HepG2 (cell line): ENCODE measurements around the gene PUS3. TPM values are rescaled to one million over a fixed set of nuclear protein-coding genes. Genes with fewer than 3 reads are reported as not detected.

Experiments used
- ATRX ChIP-seq: sonication (generic); formaldehyde crosslinking; IDR thresholded peaks from 2 replicates; pipeline ENCODE4 v1.4.0; 2020; ENCODE audit warnings: missing genetic modification reagents, borderline replicate concordance
- CHD4 ChIP-seq: fragments of 200-600 bp; sonication (generic); IDR thresholded peaks from 2 replicates; pipeline ENCODE4 v1.7.0; 2017; ENCODE audit warnings: mild to moderate bottlenecking, low read length, borderline replicate concordance
- CREM ChIP-seq, 2 experiments: sonication (generic) in 1 of 2; formaldehyde crosslinking in 1 of 2; IDR thresholded peaks; 2 replicates each; pipeline versions ENCODE4 v1.4.0 to v1.6.1; 2016 to 2020; ENCODE audit warnings: antibody characterized with exemption in 1 of 2, mild to moderate bottlenecking in 1 of 2, missing genetic modification reagents in 1 of 2
- DMAP1 ChIP-seq: IDR thresholded peaks from 2 replicates; pipeline ENCODE4 v1.6.1; 2016
- HDAC1 ChIP-seq: sonication (generic); formaldehyde crosslinking; IDR thresholded peaks from 2 replicates; pipeline ENCODE4 v1.5.1; 2020; ENCODE audit warnings: mild to moderate bottlenecking, missing genetic modification reagents
- ISX ChIP-seq: sonication (generic); formaldehyde crosslinking; conservative IDR thresholded peaks from 2 replicates; pipeline ENCODE4 v1.5.0; 2020; ENCODE audit warnings: missing genetic modification reagents
- MXD1 ChIP-seq: sonication (generic); formaldehyde crosslinking; IDR thresholded peaks from 2 replicates; pipeline ENCODE4 v1.4.0; 2020; ENCODE audit warnings: mild to moderate bottlenecking, missing genetic modification reagents
- POLR2A ChIP-seq, 2 experiments: IDR thresholded peaks; 2 replicates each; pipeline ENCODE4 v1.6.1; 2011; ENCODE audit warnings: low read depth in 2 of 2, low read length in 2 of 2, mild to moderate bottlenecking in 1 of 2, moderate library complexity in 1 of 2; ENCODE audit not compliant: insufficient read depth in 1 of 2
- RFXAP ChIP-seq: sonication (generic); formaldehyde crosslinking; IDR thresholded peaks from 2 replicates; pipeline ENCODE4 v1.4.0; 2020; ENCODE audit warnings: missing genetic modification reagents, borderline replicate concordance
- WIZ ChIP-seq: sonication (generic); formaldehyde crosslinking; IDR thresholded peaks from 2 replicates; pipeline ENCODE4 v1.5.1; 2020; ENCODE audit warnings: mild to moderate bottlenecking, missing genetic modification reagents
- XRCC5 ChIP-seq: fragments of 200-400 bp; formaldehyde crosslinking; optimal IDR thresholded peaks from 2 replicates; pipeline ENCODE3; 2017; ENCODE audit warnings: mild to moderate bottlenecking, low read length
- ZBTB21 ChIP-seq: sonication (generic); formaldehyde crosslinking; IDR thresholded peaks from 2 replicates; pipeline ENCODE4 v1.4.0; 2020; ENCODE audit warnings: missing genetic modification reagents
- ZFP36 ChIP-seq: fragments of 150-350 bp; IDR thresholded peaks from 2 replicates; pipeline ENCODE4 v1.6.1; 2018; ENCODE audit warnings: borderline replicate concordance, low read length, low read depth; ENCODE audit not compliant: partially characterized antibody
- ZMAT3 ChIP-seq: sonication (generic); formaldehyde crosslinking; conservative IDR thresholded peaks from 2 replicates; pipeline ENCODE4 v1.7.0; 2021; ENCODE audit warnings: missing genetic modification reagents
- ZNF17 ChIP-seq: sonication (generic); formaldehyde crosslinking; IDR thresholded peaks from 2 replicates; pipeline ENCODE4 v1.5.0; 2020; ENCODE audit warnings: mild to moderate bottlenecking, missing genetic modification reagents
- ZNF503 ChIP-seq: sonication (generic); formaldehyde crosslinking; IDR thresholded peaks from 2 replicates; pipeline ENCODE4 v1.4.0; 2020; ENCODE audit warnings: missing genetic modification reagents
- ZNF768 ChIP-seq: sonication (generic); formaldehyde crosslinking; IDR thresholded peaks from 2 replicates; pipeline ENCODE4 v1.4.0; 2020; ENCODE audit warnings: missing genetic modification reagents
- polyA plus RNA-seq, 8 experiments: library from polyadenylated mRNA; depleted of rRNA in 3 of 8; stranded (reverse) in 7 of 8; unstranded in 1 of 8; fragments of >200 nt; fragmentation: Illumina TruSeq in 4 of 8; extraction: Trizol in 4 of 8; gene quantifications; 2 replicates each; pipeline versions ENCODE4 v1.2.1 to v1.2.3, GENCODE V29; 2011 to 2016; ENCODE audit warnings: low read depth in 4 of 8, missing spikeins in 1 of 8, mixed read lengths in 1 of 8; ENCODE audit not compliant: insufficient read depth in 1 of 8
- total RNA-seq, 5 experiments: library from RNA; depleted of rRNA; stranded (reverse); fragments of >200 nt; fragmentation: Illumina TruSeq; extraction: Trizol; gene quantifications; 2 replicates each; pipeline ENCODE4 v1.2.3, GENCODE V29; 2016; ENCODE audit warnings: low read depth in 1 of 5
- TF ChIP-seq, protein P1 (sequence below), 2 experiments: sonication (generic) in 1 of 2; formaldehyde crosslinking in 1 of 2; IDR thresholded peaks; 2 replicates each; pipeline versions ENCODE4 v1.4.0 to v1.6.1; 2018 to 2020; ENCODE audit warnings: missing genetic modification reagents in 2 of 2, borderline replicate concordance in 1 of 2, low read depth in 1 of 2, mild to moderate bottlenecking in 1 of 2, missing biosample characterization in 1 of 2
- TF ChIP-seq, protein P2 (sequence below): sonication (generic); formaldehyde crosslinking; IDR thresholded peaks from 2 replicates; pipeline ENCODE4 v1.4.0; 2020; ENCODE audit warnings: missing genetic modification reagents, borderline replicate concordance
- TF ChIP-seq, protein P3 (sequence below): sonication (generic); formaldehyde crosslinking; IDR thresholded peaks from 2 replicates; pipeline ENCODE4 v1.8.0; 2023; ENCODE audit warnings: mild to moderate bottlenecking, missing genetic modification reagents

The PUS3 gene
- total and polyA plus RNA-seq, 2 of the 13 experiments (the other 11 are each of a cell fraction or from before 2014, with no cell fraction given): 6.0 to 18.2 TPM

GRCh38 chr11:125902927-125903710, at the start of gene PUS3 (continued):
- TF ChIP-seq ZFP36: no peak
- TF ChIP-seq WIZ: peak; percentile 71; the same call in 1 of the 2 replicates
- TF ChIP-seq CHD4: no peak
- no peak; the same call in 1 of the 2 replicates for TF ChIP-seq DMAP1
- TF ChIP-seq, protein P1, sequence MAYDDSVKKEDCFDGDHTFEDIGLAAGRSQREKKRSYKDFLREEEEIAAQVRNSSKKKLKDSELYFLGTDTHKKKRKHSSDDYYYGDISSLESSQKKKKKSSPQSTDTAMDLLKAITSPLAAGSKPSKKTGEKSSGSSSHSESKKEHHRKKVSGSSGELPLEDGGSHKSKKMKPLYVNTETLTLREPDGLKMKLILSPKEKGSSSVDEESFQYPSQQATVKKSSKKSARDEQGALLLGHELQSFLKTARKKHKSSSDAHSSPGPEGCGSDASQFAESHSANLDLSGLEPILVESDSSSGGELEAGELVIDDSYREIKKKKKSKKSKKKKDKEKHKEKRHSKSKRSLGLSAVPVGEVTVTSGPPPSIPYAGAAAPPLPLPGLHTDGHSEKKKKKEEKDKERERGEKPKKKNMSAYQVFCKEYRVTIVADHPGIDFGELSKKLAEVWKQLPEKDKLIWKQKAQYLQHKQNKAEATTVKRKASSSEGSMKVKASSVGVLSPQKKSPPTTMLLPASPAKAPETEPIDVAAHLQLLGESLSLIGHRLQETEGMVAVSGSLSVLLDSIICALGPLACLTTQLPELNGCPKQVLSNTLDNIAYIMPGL (CRISPR knock-in tag; IDR thresholded peaks at IDR 0.05; ENCODE audit: borderline replicate concordance in 1 of 2, low read depth in 1 of 2): peak in 1 of 2 experiments; percentile 50; a peak in 2 of 4 replicates
- no peak for TF ChIP-seq ZNF768 (CRISPR knock-in tag)
- TF ChIP-seq XRCC5: peak; percentile 25
- no peak; the same call in 1 of the 2 replicates for TF ChIP-seq MXD1 (CRISPR knock-in tag)
- TF ChIP-seq ZNF503 (CRISPR knock-in tag): 0 out of 2 replicates have a peak, but pooled peaks have one; percentile 41
- TF ChIP-seq POLR2A (IDR thresholded peaks at IDR 0.05; ENCODE audit: insufficient read depth in 1 of 2, low read depth in 2 of 2, low read length in 2 of 2): peak; percentile 73 to 77
- TF ChIP-seq CREM (IDR thresholded peaks at IDR 0.05): peak; percentile 92
- TF ChIP-seq CREM (CRISPR knock-in tag; IDR thresholded peaks at IDR 0.05): no peak
- TF ChIP-seq, protein P2, sequence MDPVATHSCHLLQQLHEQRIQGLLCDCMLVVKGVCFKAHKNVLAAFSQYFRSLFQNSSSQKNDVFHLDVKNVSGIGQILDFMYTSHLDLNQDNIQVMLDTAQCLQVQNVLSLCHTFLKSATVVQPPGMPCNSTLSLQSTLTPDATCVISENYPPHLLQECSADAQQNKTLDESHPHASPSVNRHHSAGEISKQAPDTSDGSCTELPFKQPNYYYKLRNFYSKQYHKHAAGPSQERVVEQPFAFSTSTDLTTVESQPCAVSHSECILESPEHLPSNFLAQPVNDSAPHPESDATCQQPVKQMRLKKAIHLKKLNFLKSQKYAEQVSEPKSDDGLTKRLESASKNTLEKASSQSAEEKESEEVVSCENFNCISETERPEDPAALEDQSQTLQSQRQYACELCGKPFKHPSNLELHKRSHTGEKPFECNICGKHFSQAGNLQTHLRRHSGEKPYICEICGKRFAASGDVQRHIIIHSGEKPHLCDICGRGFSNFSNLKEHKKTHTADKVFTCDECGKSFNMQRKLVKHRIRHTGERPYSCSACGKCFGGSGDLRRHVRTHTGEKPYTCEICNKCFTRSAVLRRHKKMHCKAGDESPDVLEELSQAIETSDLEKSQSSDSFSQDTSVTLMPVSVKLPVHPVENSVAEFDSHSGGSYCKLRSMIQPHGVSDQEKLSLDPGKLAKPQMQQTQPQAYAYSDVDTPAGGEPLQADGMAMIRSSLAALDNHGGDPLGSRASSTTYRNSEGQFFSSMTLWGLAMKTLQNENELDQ (CRISPR knock-in tag): no peak
- TF ChIP-seq ATRX (CRISPR knock-in tag): no peak
- TF ChIP-seq HDAC1 (CRISPR knock-in tag): peak; percentile 73
- TF ChIP-seq ZNF17 (CRISPR knock-in tag): no peak
- peak; percentile 72 for TF ChIP-seq ZBTB21 (CRISPR knock-in tag)
- TF ChIP-seq, protein P3, sequence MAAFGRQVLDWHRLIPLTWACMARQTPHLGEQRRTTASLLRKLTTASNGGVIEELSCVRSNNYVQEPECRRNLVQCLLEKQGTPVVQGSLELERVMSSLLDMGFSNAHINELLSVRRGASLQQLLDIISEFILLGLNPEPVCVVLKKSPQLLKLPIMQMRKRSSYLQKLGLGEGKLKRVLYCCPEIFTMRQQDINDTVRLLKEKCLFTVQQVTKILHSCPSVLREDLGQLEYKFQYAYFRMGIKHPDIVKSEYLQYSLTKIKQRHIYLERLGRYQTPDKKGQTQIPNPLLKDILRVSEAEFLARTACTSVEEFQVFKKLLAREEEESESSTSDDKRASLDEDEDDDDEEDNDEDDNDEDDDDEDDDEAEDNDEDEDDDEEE: no peak
- no peak for TF ChIP-seq ISX (CRISPR knock-in tag)
- TF ChIP-seq ZMAT3: 0 out of 2 replicates have a peak, but pooled peaks have one; percentile 16
- no peak for TF ChIP-seq RFXAP (CRISPR knock-in tag)
